GM23338 (cell line): ENCODE data around the gene ADPRHL1. TPM values are rescaled to one million over a fixed set of nuclear protein-coding genes. Genes with fewer than 3 reads are reported as not detected.

Source experiments
- ATAC-seq: fragments of 200-7000 bp; cut with Tn5 transposase; 3 replicates; pipeline ENCODE4 v1.9.1; 2020
- DNase-seq: peaks from one replicate; pipeline ENCODE4 v3.0.0-alpha.2; 2015; ENCODE audit warnings: low spot score
- H2AFZ ChIP-seq: fragments of 200-600 bp; sonication (generic); 2 replicates; pipeline ENCODE4 v1.8.0; 2016; ENCODE audit warnings: antibody characterized with exemption, mild to moderate bottlenecking, moderate library complexity
- H3F3A ChIP-seq: fragments of 200-600 bp; sonication (generic); replicated peaks from 2 replicates; pipeline ENCODE4 v1.8.0; 2017; ENCODE audit warnings: antibody characterized with exemption, mixed run types, low read depth
- H3K27ac ChIP-seq: fragments of 200-600 bp; sonication (generic); 2 replicates; pipeline ENCODE4 v1.6.1; 2016; ENCODE audit warnings: low read depth
- H3K27me3 ChIP-seq: fragments of 200-600 bp; sonication (generic); 2 replicates; pipeline ENCODE4 v1.8.0; 2016; ENCODE audit warnings: mild to moderate bottlenecking, mixed run types, moderate library complexity; ENCODE audit not compliant: insufficient read depth
- H3K36me3 ChIP-seq: fragments of 200-600 bp; sonication (generic); 2 replicates; pipeline ENCODE4 v1.8.0; 2016; ENCODE audit warnings: mild to moderate bottlenecking; ENCODE audit not compliant: insufficient read depth
- H3K4me1 ChIP-seq: fragments of 200-600 bp; sonication (generic); 2 replicates; pipeline ENCODE4 v1.8.0; 2016; ENCODE audit warnings: mild to moderate bottlenecking, moderate library complexity; ENCODE audit not compliant: insufficient read depth
- H3K4me2 ChIP-seq: fragments of 200-600 bp; sonication (generic); 2 replicates; pipeline ENCODE4 v1.7.1; 2017; ENCODE audit warnings: mixed run types
- H3K4me3 ChIP-seq: fragments of 200-600 bp; sonication (generic); 2 replicates; pipeline ENCODE4 v1.6.1; 2016; ENCODE audit warnings: mixed run types
- H3K79me2 ChIP-seq: fragments of 200-600 bp; sonication (generic); replicated peaks from 2 replicates; pipeline ENCODE4 v1.8.0; 2017; ENCODE audit warnings: mild to moderate bottlenecking; ENCODE audit not compliant: insufficient read depth
- H3K9me2 ChIP-seq: fragments of 200-600 bp; sonication (generic); 2 replicates; pipeline ENCODE4 v1.8.0; 2017; ENCODE audit not compliant: insufficient read depth
- H4K20me1 ChIP-seq: fragments of 200-600 bp; sonication (generic); replicated peaks from 2 replicates; pipeline ENCODE4 v1.8.0; 2017; ENCODE audit warnings: mild to moderate bottlenecking; ENCODE audit not compliant: insufficient read depth
- H3K27ac Mint-ChIP-seq: 2 replicates; pipeline ENCODE4 v1.8.0; 2020; ENCODE audit warnings: inconsistent platforms, mild to moderate bottlenecking, moderate library complexity, mixed read lengths
- H3K27me3 Mint-ChIP-seq: 3 replicates; pipeline ENCODE4 v1.8.0; 2022; ENCODE audit warnings: low read depth, mild to moderate bottlenecking, moderate library complexity, mixed read lengths, inconsistent platforms; ENCODE audit not compliant: insufficient read depth, poor library complexity
- H3K36me3 Mint-ChIP-seq: 3 replicates; pipeline ENCODE4 v1.8.0; 2021; ENCODE audit warnings: low read depth, mild to moderate bottlenecking, inconsistent platforms, moderate library complexity, mixed read lengths
- H3K4me1 Mint-ChIP-seq: 3 replicates; pipeline ENCODE4 v1.8.0; 2020; ENCODE audit warnings: mild to moderate bottlenecking, inconsistent platforms, mixed read lengths
- H3K4me3 Mint-ChIP-seq: 3 replicates; pipeline ENCODE4 v1.8.0; 2021; ENCODE audit warnings: moderate library complexity, mild to moderate bottlenecking, inconsistent platforms, mixed read lengths
- H3K9me3 Mint-ChIP-seq: 3 replicates; pipeline ENCODE4 v1.8.0; 2020; ENCODE audit warnings: moderate library complexity, mild to moderate bottlenecking, inconsistent platforms, mixed read lengths
- CREB1 ChIP-seq: fragments of 250-450 bp; sonication (Bioruptor Pico); IDR thresholded peaks from 2 replicates; pipeline ENCODE4 v1.5.0; 2020; ENCODE audit warnings: low read depth, mild to moderate bottlenecking, moderate library complexity
- EZH2phosphoT487 ChIP-seq: fragments of 200-600 bp; sonication (generic); IDR thresholded peaks from one replicate; pipeline ENCODE4 v1.8.1; 2018; ENCODE audit warnings: antibody characterized with exemption; ENCODE audit not compliant: unreplicated experiment
- JUNB ChIP-seq: IDR thresholded peaks from one replicate; pipeline ENCODE4 v1.6.1; 2016; ENCODE audit warnings: antibody characterized with exemption; ENCODE audit not compliant: unreplicated experiment
- NANOG ChIP-seq: IDR thresholded peaks from 2 replicates; pipeline ENCODE4 v1.6.1; 2016; ENCODE audit warnings: antibody characterized with exemption, borderline replicate concordance
- POLR2AphosphoS5 ChIP-seq: IDR thresholded peaks from 2 replicates; pipeline ENCODE4 v1.6.1; 2016; ENCODE audit warnings: antibody characterized with exemption, low read depth
- STAT1 ChIP-seq: IDR thresholded peaks from one replicate; pipeline ENCODE4 v1.6.1; 2016; ENCODE audit warnings: antibody characterized with exemption; ENCODE audit not compliant: unreplicated experiment
- ZNF114 ChIP-seq: fragments of 250-450 bp; sonication (Bioruptor Pico); IDR thresholded peaks from 2 replicates; pipeline ENCODE4 v1.5.0; 2020; ENCODE audit warnings: mild to moderate bottlenecking, moderate library complexity
- ZNF331 ChIP-seq: fragments of 250-450 bp; sonication (Bioruptor Pico); IDR thresholded peaks from 2 replicates; pipeline ENCODE4 v1.5.0; 2020; ENCODE audit warnings: low read depth, mild to moderate bottlenecking, moderate library complexity
- polyA plus RNA-seq: library from polyadenylated mRNA; unstranded; fragments of >200 nt; fragmentation: Nextera tagmentation; extraction: Ambion mirVana; gene quantifications from 2 replicates; pipeline ENCODE4 v1.2.1, GENCODE V29; 2016
- total RNA-seq: library from RNA; depleted of rRNA; stranded (reverse); fragments of >200 nt; shearing (Covaris generic); gene quantifications from 2 replicates; pipeline ENCODE4 v1.2.3, GENCODE V29; 2014
- TF ChIP-seq, protein P1 (sequence below): IDR thresholded peaks from one replicate; pipeline ENCODE4 v1.6.1; 2018; ENCODE audit warnings: antibody characterized with exemption; ENCODE audit not compliant: unreplicated experiment
- TF ChIP-seq, protein P2 (sequence below): IDR thresholded peaks from 2 replicates; pipeline ENCODE4 v1.6.1; 2016; ENCODE audit warnings: antibody characterized with exemption

The ADPRHL1 gene
- total and polyA plus RNA-seq, 2 experiments from 2014 or later: 0.80 to 1.0 TPM

- Mint-ChIP-seq H3K9me3 (no peaks in the 10 kb centered on the region), H3K4me3 (no peak overlapping the region), H3K36me3 (no peaks in the 10 kb centered on the region), H3K27me3 (peaks cover 3% of the 10 kb centered on the region), H3K4me1 (peaks cover 3% of the 10 kb centered on the region; the same call in 1 of the 3 replicates), H3K27ac (peak overlapping the region; percentile 93)
- no peaks in the 10 kb centered on the region for H3K9me2 ChIP-seq
- H3K27me3 ChIP-seq: no peaks in the 10 kb centered on the region
- no peak overlapping the region for H3K4me3 ChIP-seq
- no peaks in the 10 kb centered on the region for H3K79me2 ChIP-seq
- DNase-seq (no peak), ATAC-seq (peak; percentile 32)
- no peak for TF ChIP-seq NANOG
- TF ChIP-seq EZH2phosphoT487: no peak
- TF ChIP-seq, protein P1, sequence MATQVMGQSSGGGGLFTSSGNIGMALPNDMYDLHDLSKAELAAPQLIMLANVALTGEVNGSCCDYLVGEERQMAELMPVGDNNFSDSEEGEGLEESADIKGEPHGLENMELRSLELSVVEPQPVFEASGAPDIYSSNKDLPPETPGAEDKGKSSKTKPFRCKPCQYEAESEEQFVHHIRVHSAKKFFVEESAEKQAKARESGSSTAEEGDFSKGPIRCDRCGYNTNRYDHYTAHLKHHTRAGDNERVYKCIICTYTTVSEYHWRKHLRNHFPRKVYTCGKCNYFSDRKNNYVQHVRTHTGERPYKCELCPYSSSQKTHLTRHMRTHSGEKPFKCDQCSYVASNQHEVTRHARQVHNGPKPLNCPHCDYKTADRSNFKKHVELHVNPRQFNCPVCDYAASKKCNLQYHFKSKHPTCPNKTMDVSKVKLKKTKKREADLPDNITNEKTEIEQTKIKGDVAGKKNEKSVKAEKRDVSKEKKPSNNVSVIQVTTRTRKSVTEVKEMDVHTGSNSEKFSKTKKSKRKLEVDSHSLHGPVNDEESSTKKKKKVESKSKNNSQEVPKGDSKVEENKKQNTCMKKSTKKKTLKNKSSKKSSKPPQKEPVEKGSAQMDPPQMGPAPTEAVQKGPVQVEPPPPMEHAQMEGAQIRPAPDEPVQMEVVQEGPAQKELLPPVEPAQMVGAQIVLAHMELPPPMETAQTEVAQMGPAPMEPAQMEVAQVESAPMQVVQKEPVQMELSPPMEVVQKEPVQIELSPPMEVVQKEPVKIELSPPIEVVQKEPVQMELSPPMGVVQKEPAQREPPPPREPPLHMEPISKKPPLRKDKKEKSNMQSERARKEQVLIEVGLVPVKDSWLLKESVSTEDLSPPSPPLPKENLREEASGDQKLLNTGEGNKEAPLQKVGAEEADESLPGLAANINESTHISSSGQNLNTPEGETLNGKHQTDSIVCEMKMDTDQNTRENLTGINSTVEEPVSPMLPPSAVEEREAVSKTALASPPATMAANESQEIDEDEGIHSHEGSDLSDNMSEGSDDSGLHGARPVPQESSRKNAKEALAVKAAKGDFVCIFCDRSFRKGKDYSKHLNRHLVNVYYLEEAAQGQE: no peak
- TF ChIP-seq JUNB: no peak
- TF ChIP-seq, protein P2, sequence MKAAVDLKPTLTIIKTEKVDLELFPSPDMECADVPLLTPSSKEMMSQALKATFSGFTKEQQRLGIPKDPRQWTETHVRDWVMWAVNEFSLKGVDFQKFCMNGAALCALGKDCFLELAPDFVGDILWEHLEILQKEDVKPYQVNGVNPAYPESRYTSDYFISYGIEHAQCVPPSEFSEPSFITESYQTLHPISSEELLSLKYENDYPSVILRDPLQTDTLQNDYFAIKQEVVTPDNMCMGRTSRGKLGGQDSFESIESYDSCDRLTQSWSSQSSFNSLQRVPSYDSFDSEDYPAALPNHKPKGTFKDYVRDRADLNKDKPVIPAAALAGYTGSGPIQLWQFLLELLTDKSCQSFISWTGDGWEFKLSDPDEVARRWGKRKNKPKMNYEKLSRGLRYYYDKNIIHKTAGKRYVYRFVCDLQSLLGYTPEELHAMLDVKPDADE: no peak
- no peak for TF ChIP-seq ZNF331 (CRISPR knock-in tag)
- no peak for TF ChIP-seq STAT1
- no peak for TF ChIP-seq CREB1 (CRISPR knock-in tag)
- TF ChIP-seq POLR2AphosphoS5: no peak
- no peak overlapping the region for H3K4me2 ChIP-seq
- peak overlapping the region; percentile 43; the same call in 1 of the 2 replicates for H2AFZ ChIP-seq
- H3F3A ChIP-seq: no peaks in the 10 kb centered on the region
- H3K4me1 ChIP-seq: no peaks in the 10 kb centered on the region
- no peaks in the 10 kb centered on the region for H4K20me1 ChIP-seq
- no peak overlapping the region; the same call in 1 of the 2 replicates for H3K27ac ChIP-seq
- H3K36me3 ChIP-seq: no peaks in the 10 kb centered on the region
These were observed 24.8 kb downstream of the ADPRHL1 start for GRCh38 chr13:113428469-113428865.

GRCh38 chr13:113427562-113428468, 25.5 kb downstream of the ADPRHL1 start:
- ATAC-seq: peak; percentile 24; the same call in 1 of the 3 replicates
- H3K27ac Mint-ChIP-seq: peak overlapping the region; percentile 93
- TF ChIP-seq ZNF331 (CRISPR knock-in tag) (no peak), ZNF114 (CRISPR knock-in tag) (no peak), EZH2phosphoT487 (no peak), JUNB (no peak)
- TF ChIP-seq, protein P1: no peak

More at GRCh38 chr13:113427562-113428468, 25.5 kb downstream of the ADPRHL1 start:
- H3K9me2 ChIP-seq: no peaks in the 10 kb centered on the region
- DNase-seq: no peak
- no peaks in the 10 kb centered on the region for H3K36me3 ChIP-seq
- H3K4me1 Mint-ChIP-seq: peaks cover 3% of the 10 kb centered on the region; the same call in 1 of the 3 replicates
- no peaks in the 10 kb centered on the region for H3F3A ChIP-seq
- H3K4me3 ChIP-seq: no peak overlapping the region
- no peaks in the 10 kb centered on the region for H3K79me2 ChIP-seq
- H3K27ac ChIP-seq: no peak overlapping the region; the same call in 1 of the 2 replicates
- H3K27me3 Mint-ChIP-seq: peaks cover 3% of the 10 kb centered on the region
- no peak overlapping the region for H3K4me2 ChIP-seq
- no peaks in the 10 kb centered on the region for H3K27me3 ChIP-seq
- H3K4me1 ChIP-seq: no peaks in the 10 kb centered on the region
- H4K20me1 ChIP-seq: no peaks in the 10 kb centered on the region
- H2AFZ ChIP-seq: peak overlapping the region; percentile 43; the same call in 1 of the 2 replicates
- no peaks in the 10 kb centered on the region for H3K9me3 Mint-ChIP-seq
- no peak overlapping the region for H3K4me3 Mint-ChIP-seq
- H3K36me3 Mint-ChIP-seq: no peaks in the 10 kb centered on the region
